Neural progenitor cell (in vitro differentiated cells): Measurements from ENCODE around the gene ZNF516.

Experiments
- CTCF ChIP-seq: fragments of 200-600 bp; sonication (generic); IDR thresholded peaks from 2 replicates; pipeline ENCODE4 v1.5.1; 2017; ENCODE audit warnings: antibody characterized with exemption, mild to moderate bottlenecking
- EZH2phosphoT487 ChIP-seq: fragments of 200-600 bp; sonication (generic); IDR thresholded peaks from 2 replicates; pipeline ENCODE4 v1.6.1; 2017; ENCODE audit warnings: antibody characterized with exemption

GRCh38 chr18:76350134-76351025, 144.7 kb downstream of the ZNF516 start:
- TF ChIP-seq EZH2phosphoT487 (no peak), CTCF (no peak)
